T-cell (primary cell): ENCODE measurements around the gene BMPR2. TPM values are rescaled to one million over a fixed set of nuclear protein-coding genes. Genes with fewer than 3 reads are reported as not detected.
"Not testable (repeated sequence)": the region's sequence is repeated elsewhere in the genome, so short reads cannot be mapped to it uniquely, and the experiment has no call there.

Source experiments
- ATAC-seq, 4 experiments: fragments of 200-7000 bp in 3 of 4; fragments of 150-1000 bp in 1 of 4; cut with Tn5 transposase; replicated peaks in 1 of 4; 1 replicate in 3 of 4; 2 replicates in 1 of 4; pipeline ENCODE4 v1.10.0; 2021; ENCODE audit warnings: moderate library complexity in 3 of 4, mild to moderate bottlenecking in 2 of 4, moderate number of reproducible peaks in 1 of 4
- CTCF ChIA-PET, 2 donors: fragments of 300-600 bp; sonication (Branson Sonifier 250); formaldehyde crosslinking; loops; one replicate each; lab custom pipeline; 2022; ENCODE audit warnings: antibody characterized with exemption in 2 of 2; lab: Charles Lee
- POLR2A ChIA-PET, 2 donors: fragments of 300-600 bp; sonication (Branson Sonifier 250); formaldehyde crosslinking; loops; one replicate each; lab custom pipeline; 2022; ENCODE audit warnings: antibody characterized with exemption in 2 of 2; lab: Charles Lee
- DNase-seq, 35 experiments: peaks; one replicate each; pipeline versions ENCODE4 v3.0.0 to v3.0.0-alpha.2; 2013 to 2023
- H3K27ac ChIP-seq: one replicate; pipeline ENCODE4 v1.5.1; 2013; ENCODE audit warnings: low read length
- H3K27me3 ChIP-seq, 2 experiments: replicated peaks in 1 of 2; 1 replicate in 1 of 2; 2 replicates in 1 of 2; pipeline versions ENCODE4 v1.6.1 to v1.7.0; 2013; ENCODE audit warnings: low read length in 1 of 2, mixed read lengths in 1 of 2; ENCODE audit not compliant: control insufficient read depth in 2 of 2, insufficient read depth in 2 of 2; ENCODE audit errors: extremely low read depth in 1 of 2
- H3K36me3 ChIP-seq, 2 donors: 1 replicate in 1 of 2; 2 replicates in 1 of 2; pipeline versions ENCODE4 v1.6.1 to v1.7.0; 2013; ENCODE audit warnings: low read length in 1 of 2; ENCODE audit not compliant: control insufficient read depth in 2 of 2, insufficient read depth in 1 of 2; ENCODE audit errors: extremely low read depth in 1 of 2
- H3K4me1 ChIP-seq, 2 experiments: 1 replicate in 1 of 2; 2 replicates in 1 of 2; pipeline versions ENCODE4 v1.6.1 to v1.7.0; 2013; ENCODE audit warnings: low read length in 2 of 2, mixed read lengths in 1 of 2; ENCODE audit not compliant: insufficient read depth in 2 of 2, control insufficient read depth in 1 of 2; ENCODE audit errors: extremely low read depth in 1 of 2
- H3K4me3 ChIP-seq, 2 donors: 1 replicate in 1 of 2; 2 replicates in 1 of 2; pipeline versions ENCODE4 v1.5.1 to v1.7.0; 2013; ENCODE audit warnings: mild to moderate bottlenecking in 2 of 2, low read length in 1 of 2, moderate library complexity in 1 of 2; ENCODE audit not compliant: control insufficient read depth in 1 of 2; ENCODE audit errors: extremely low read depth in 1 of 2
- H3K9me3 ChIP-seq: 2 replicates; pipeline ENCODE4 v1.7.0; 2013
- H3K27ac Mint-ChIP-seq, 2 donors: one replicate each; pipeline ENCODE4 v1.8.0; 2020 to 2021; ENCODE audit warnings: mild to moderate bottlenecking in 2 of 2, mixed read lengths in 2 of 2
- H3K27me3 Mint-ChIP-seq, 2 donors: one replicate each; pipeline ENCODE4 v1.8.0; 2021 to 2022; ENCODE audit warnings: mixed read lengths in 2 of 2
- H3K36me3 Mint-ChIP-seq: one replicate; pipeline ENCODE4 v1.8.0; 2021; ENCODE audit warnings: mixed read lengths
- H3K4me1 Mint-ChIP-seq, 3 donors: one replicate each; pipeline ENCODE4 v1.8.0; 2020 to 2022; ENCODE audit warnings: mixed read lengths in 3 of 3, mild to moderate bottlenecking in 1 of 3
- H3K4me3 Mint-ChIP-seq, 3 donors: one replicate each; pipeline ENCODE4 v1.8.0; 2020 to 2022; ENCODE audit warnings: mild to moderate bottlenecking in 3 of 3, mixed read lengths in 3 of 3, moderate library complexity in 3 of 3
- H3K9me3 Mint-ChIP-seq, 3 donors: one replicate each; pipeline ENCODE4 v1.8.0; 2020 to 2022; ENCODE audit warnings: mixed read lengths in 3 of 3
- WGBS: methylation state at CpG from one replicate; pipeline ENCODE4 v1.1.5; 2013; ENCODE audit warnings: missing lambda C conversion rate; ENCODE audit not compliant: insufficient coverage; 5-methylcytosine and 5-hydroxymethylcytosine counted together
- total RNA-seq, 35 experiments: library from RNA in 6 of 35; stranded (reverse) in 6 of 35; fragments of 120-200 nt in 1 of 35; gene quantifications; one replicate each; pipeline versions ENCODE4 v1.2.1 to v1.2.4 and lab custom pipeline; 2013 to 2026

Gene BMPR2
- total RNA-seq, 5 donors from 2014 or later (not counting 1 experiment from before 2014, with no cell fraction given) = 15.1 to 20.9 (median 17.1) TPM

- ChIA-PET POLR2A (no interaction called here), CTCF (no interaction called here)
- Mint-ChIP-seq H3K9me3 (no peaks in the 10 kb centered on the region), H3K4me3 (no peak overlapping the region), H3K27ac (no peak overlapping the region), H3K4me1 (peaks cover 0 to 8% (median 0%) of the 10 kb centered on the region in 3 donors), H3K27me3 (no peaks in the 10 kb centered on the region), H3K36me3 (no peaks in the 10 kb centered on the region)
- Histone ChIP-seq H3K9me3 (no peaks in the 10 kb centered on the region), H3K4me1 (no peaks in the 10 kb centered on the region), H3K36me3 (no peaks in the 10 kb centered on the region), H3K27me3 (no peaks in the 10 kb centered on the region), H3K4me3 (no peak overlapping the region), H3K27ac (no peak overlapping the region)
- no peak for ATAC-seq
- no peak for DNase-seq
- WGBS = 17% methylated on average over 1 of the region's 3 CpGs
Observed at GRCh38 chr2:202436626-202437025, 60.5 kb downstream of the BMPR2 start.

GRCh38 chr2:202440117-202440516 lies 64.0 kb downstream of the BMPR2 start:
- peaks cover 13% of the 10 kb centered on the region for H3K36me3 Mint-ChIP-seq
- H3K4me3 Mint-ChIP-seq, DNase-seq, POLR2A ChIA-PET, H3K4me1 ChIP-seq, H3K4me3 ChIP-seq, H3K9me3 Mint-ChIP-seq, H3K9me3 ChIP-seq, CTCF ChIA-PET, H3K27ac ChIP-seq, H3K27me3 ChIP-seq, H3K36me3 ChIP-seq, H3K4me1 Mint-ChIP-seq, H3K27me3 Mint-ChIP-seq, H3K27ac Mint-ChIP-seq, ATAC-seq: not testable (repeated sequence)
- 96% methylated on average over 10 of the region's 24 CpGs for WGBS

- Mint-ChIP-seq H3K27ac (no peak overlapping the region), H3K36me3 (peaks cover 13% of the 10 kb centered on the region), H3K27me3 (no peaks in the 10 kb centered on the region), H3K9me3 (no peaks in the 10 kb centered on the region), H3K4me3 (no peak overlapping the region), H3K4me1 (peaks cover 1 to 8% (median 8%) of the 10 kb centered on the region in 3 donors)
- ChIA-PET POLR2A (no interaction called here), CTCF (no interaction called here)
- H3K27ac ChIP-seq = no peak overlapping the region
- ATAC-seq (no peak), DNase-seq (no peak)
- H3K4me1 ChIP-seq = no peaks in the 10 kb centered on the region
- H3K36me3 ChIP-seq = no peaks in the 10 kb centered on the region
- H3K9me3 ChIP-seq = no peaks in the 10 kb centered on the region
- 80% methylated on average over 1 of the region's 2 CpGs for WGBS
- no peaks in the 10 kb centered on the region for H3K27me3 ChIP-seq
- H3K4me3 ChIP-seq = no peak overlapping the region
Observed at GRCh38 chr2:202442882-202443281, 66.8 kb downstream of the BMPR2 start.

- CTCF ChIA-PET = no interaction called here
Observed at GRCh38 chr2:202444000-202444399, 67.9 kb downstream of the BMPR2 start.

GRCh38 chr2:202449344-202449743 lies 73.2 kb downstream of the BMPR2 start:
- Mint-ChIP-seq H3K27me3 (no peaks in the 10 kb centered on the region), H3K4me3 (no peak overlapping the region)
- no CpG with 5 or more reads among the region's 3 CpGs for WGBS

More at GRCh38 chr2:202444000-202444399, 67.9 kb downstream of the BMPR2 start:
- H3K9me3 Mint-ChIP-seq = no peaks in the 10 kb centered on the region
- ATAC-seq (no peak), DNase-seq (no peak)
- Histone ChIP-seq H3K4me1 (no peaks in the 10 kb centered on the region), H3K9me3 (no peaks in the 10 kb centered on the region), H3K27me3 (no peaks in the 10 kb centered on the region), H3K36me3 (no peaks in the 10 kb centered on the region), H3K27ac (no peak overlapping the region), H3K4me3 (no peak overlapping the region)
- no peak overlapping the region for H3K4me3 Mint-ChIP-seq
- H3K4me1 Mint-ChIP-seq = peaks cover 1 to 8% (median 8%) of the 10 kb centered on the region in 3 donors
- no peaks in the 10 kb centered on the region for H3K27me3 Mint-ChIP-seq
- no CpG with 5 or more reads among the region's 4 CpGs for WGBS
- H3K36me3 Mint-ChIP-seq = peaks cover 17% of the 10 kb centered on the region
- no peak overlapping the region for H3K27ac Mint-ChIP-seq
- POLR2A ChIA-PET = no interaction called here

GRCh38 chr2:202450785-202451184 lies 74.7 kb downstream of the BMPR2 start:
- ATAC-seq = no peak
- no peak for DNase-seq
- Histone ChIP-seq H3K4me3 (no peak overlapping the region), H3K9me3 (no peaks in the 10 kb centered on the region), H3K36me3 (no peaks in the 10 kb centered on the region), H3K27me3 (no peaks in the 10 kb centered on the region), H3K27ac (no peak overlapping the region), H3K4me1 (no peaks in the 10 kb centered on the region)
- H3K36me3 Mint-ChIP-seq = peaks cover 18% of the 10 kb centered on the region
- no peak overlapping the region for H3K4me3 Mint-ChIP-seq
- no peak overlapping the region for H3K27ac Mint-ChIP-seq
- ChIA-PET CTCF (interaction anchor here in 1 of 2 donors (0.7 kb wide), 1 partner anchor 55 kb away, joined by 4 read pairs; no protein-coding TSS in a partner anchor), POLR2A (no interaction called here)
- no peaks in the 10 kb centered on the region for H3K27me3 Mint-ChIP-seq
- no peaks in the 10 kb centered on the region for H3K9me3 Mint-ChIP-seq
- peaks cover 0 to 2% (median 0%) of the 10 kb centered on the region in 3 donors for H3K4me1 Mint-ChIP-seq

More at GRCh38 chr2:202449344-202449743, 73.2 kb downstream of the BMPR2 start:
- Histone ChIP-seq H3K27ac (no peak overlapping the region), H3K9me3 (no peaks in the 10 kb centered on the region), H3K4me1 (no peaks in the 10 kb centered on the region), H3K36me3 (no peaks in the 10 kb centered on the region), H3K27me3 (no peaks in the 10 kb centered on the region), H3K4me3 (no peak overlapping the region)
- peaks cover 0 to 2% (median 0%) of the 10 kb centered on the region in 3 donors for H3K4me1 Mint-ChIP-seq
- no peak overlapping the region for H3K27ac Mint-ChIP-seq
- POLR2A ChIA-PET = no interaction called here
- CTCF ChIA-PET = no interaction called here
- DNase-seq (no peak), ATAC-seq (no peak)
- no peaks in the 10 kb centered on the region for H3K9me3 Mint-ChIP-seq
- peaks cover 17% of the 10 kb centered on the region for H3K36me3 Mint-ChIP-seq

- ATAC-seq = no peak
- no peaks in the 10 kb centered on the region for H3K9me3 Mint-ChIP-seq
- H3K4me3 Mint-ChIP-seq = no peak overlapping the region
- no peaks in the 10 kb centered on the region for H3K4me1 ChIP-seq
- no peaks in the 10 kb centered on the region for H3K9me3 ChIP-seq
- no peak for DNase-seq
- no peak overlapping the region for H3K4me3 ChIP-seq
- peaks cover 21% of the 10 kb centered on the region for H3K36me3 Mint-ChIP-seq
- H3K4me1 Mint-ChIP-seq = peaks cover 0 to 2% (median 0%) of the 10 kb centered on the region in 3 donors
- H3K27ac Mint-ChIP-seq = no peak overlapping the region
- H3K27me3 Mint-ChIP-seq = no peaks in the 10 kb centered on the region
- POLR2A ChIA-PET = no interaction called here
- CTCF ChIA-PET = no interaction called here
- H3K27me3 ChIP-seq = no peaks in the 10 kb centered on the region
- 90% methylated on average over 1 of the region's 1 CpG for WGBS
- no peak overlapping the region for H3K27ac ChIP-seq
- no peaks in the 10 kb centered on the region for H3K36me3 ChIP-seq
Observed at GRCh38 chr2:202452744-202453143, 76.6 kb downstream of the BMPR2 start.
